ENCODE measurements around the gene BAIAP2.

DNA sequence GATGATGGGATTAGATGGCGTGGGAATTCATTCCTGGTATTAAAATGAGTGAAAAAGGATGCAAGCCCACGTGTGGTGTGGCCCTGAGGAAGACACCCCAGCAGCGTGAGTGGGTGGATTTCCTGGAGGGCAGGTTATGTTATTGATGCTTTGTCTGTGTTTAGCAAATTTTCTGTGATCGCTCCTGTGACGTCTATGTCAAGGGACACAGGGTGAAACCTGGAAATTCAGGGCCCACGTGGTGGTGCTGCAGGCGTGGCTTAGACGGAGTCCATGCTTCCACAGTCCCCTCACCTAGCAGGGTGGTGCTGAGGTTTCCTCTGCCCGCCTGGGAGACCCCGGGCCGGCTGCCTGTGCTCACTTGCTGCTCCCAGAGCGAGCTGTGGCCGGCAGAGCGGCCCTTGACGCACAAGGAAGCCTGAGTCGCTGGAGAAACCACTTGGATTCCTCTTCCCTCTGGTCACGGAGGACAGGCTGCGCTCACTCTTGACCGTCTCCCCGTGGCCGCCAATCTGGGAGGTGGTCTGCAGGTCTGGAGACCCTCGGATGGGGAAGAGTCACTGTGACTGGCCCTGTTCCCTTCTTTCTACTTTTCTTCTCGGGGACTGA lies 23.4 kb downstream of the BAIAP2 start:
- TF ChIP-seq, protein P1, sequence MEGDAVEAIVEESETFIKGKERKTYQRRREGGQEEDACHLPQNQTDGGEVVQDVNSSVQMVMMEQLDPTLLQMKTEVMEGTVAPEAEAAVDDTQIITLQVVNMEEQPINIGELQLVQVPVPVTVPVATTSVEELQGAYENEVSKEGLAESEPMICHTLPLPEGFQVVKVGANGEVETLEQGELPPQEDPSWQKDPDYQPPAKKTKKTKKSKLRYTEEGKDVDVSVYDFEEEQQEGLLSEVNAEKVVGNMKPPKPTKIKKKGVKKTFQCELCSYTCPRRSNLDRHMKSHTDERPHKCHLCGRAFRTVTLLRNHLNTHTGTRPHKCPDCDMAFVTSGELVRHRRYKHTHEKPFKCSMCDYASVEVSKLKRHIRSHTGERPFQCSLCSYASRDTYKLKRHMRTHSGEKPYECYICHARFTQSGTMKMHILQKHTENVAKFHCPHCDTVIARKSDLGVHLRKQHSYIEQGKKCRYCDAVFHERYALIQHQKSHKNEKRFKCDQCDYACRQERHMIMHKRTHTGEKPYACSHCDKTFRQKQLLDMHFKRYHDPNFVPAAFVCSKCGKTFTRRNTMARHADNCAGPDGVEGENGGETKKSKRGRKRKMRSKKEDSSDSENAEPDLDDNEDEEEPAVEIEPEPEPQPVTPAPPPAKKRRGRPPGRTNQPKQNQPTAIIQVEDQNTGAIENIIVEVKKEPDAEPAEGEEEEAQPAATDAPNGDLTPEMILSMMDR (IDR thresholded peaks at IDR 0.05; ENCODE audit: low read length): no peak
- no peak for TF ChIP-seq EZH2 (optimal IDR thresholded peaks at IDR 0.05; ENCODE audit: low read depth, low read length)
